A673 (cell line): ENCODE results near the gene FLRT2. TPM values are rescaled to one million over a fixed set of nuclear protein-coding genes. Genes with fewer than 3 reads are reported as not detected.

Source experiments
- BruUV-seq: library from RNA; stranded (reverse); fragments of 400-500 nt; replicated peaks from 2 replicates; lab custom pipeline; 2021; lab: Mats Ljungman, UMichigan
- CTCF ChIA-PET: fragments of 300-600 bp; sonication (Branson Sonifier 250); formaldehyde crosslinking; loops from one replicate; lab custom pipeline; 2022; ENCODE audit warnings: antibody characterized with exemption; lab: Charles Lee
- POLR2A ChIA-PET: fragments of 300-600 bp; sonication (Branson Sonifier 250); formaldehyde crosslinking; loops from one replicate; lab custom pipeline; 2022; ENCODE audit warnings: antibody characterized with exemption; ENCODE audit not compliant: low non-redundant PET; lab: Charles Lee
- DNase-seq: peaks from one replicate; pipeline ENCODE4 v3.0.0-alpha.2; 2015; ENCODE audit warnings: low spot score
- H3K27ac ChIP-seq: fragments of 200-600 bp; sonication (generic); 2 replicates; pipeline ENCODE4 v1.5.1; 2016; ENCODE audit warnings: mixed run types, low read depth, mild to moderate bottlenecking, mixed read lengths, antibody characterized with exemption, low read length; ENCODE audit not compliant: poor library complexity, severe bottlenecking
- H3K27me3 ChIP-seq: fragments of 200-600 bp; sonication (generic); replicated peaks from 2 replicates; pipeline ENCODE4 v1.6.1; 2017; ENCODE audit warnings: mixed run types, low read depth, mild to moderate bottlenecking, mixed read lengths, antibody characterized with exemption, low read length; ENCODE audit not compliant: insufficient read depth, poor library complexity
- H3K36me3 ChIP-seq: fragments of 200-600 bp; sonication (generic); 2 replicates; pipeline ENCODE4 v1.6.1; 2016; ENCODE audit warnings: mixed run types, mild to moderate bottlenecking, mixed read lengths, antibody characterized with exemption, low read length; ENCODE audit not compliant: insufficient read depth, poor library complexity, severe bottlenecking
- H3K4me1 ChIP-seq: fragments of 200-600 bp; sonication (generic); 2 replicates; pipeline ENCODE4 v1.6.1; 2017; ENCODE audit warnings: mixed run types, mild to moderate bottlenecking, mixed read lengths, antibody characterized with exemption, low read length; ENCODE audit not compliant: insufficient read depth, poor library complexity, severe bottlenecking
- H3K4me3 ChIP-seq: fragments of 200-600 bp; sonication (generic); 2 replicates; pipeline ENCODE4 v1.5.1; 2016; ENCODE audit warnings: low read depth, mixed run types, mild to moderate bottlenecking, mixed read lengths, low read length; ENCODE audit not compliant: poor library complexity, severe bottlenecking
- H3K9me3 ChIP-seq: fragments of 200-600 bp; sonication (generic); 2 replicates; pipeline ENCODE4 v1.6.1; 2016; ENCODE audit warnings: mixed run types, low read depth, mild to moderate bottlenecking, mixed read lengths, antibody characterized with exemption, low read length; ENCODE audit not compliant: poor library complexity, severe bottlenecking
- CTCF ChIP-seq: fragments of 300-800, 200-600 bp; sonication (generic); conservative IDR thresholded peaks from 2 replicates; pipeline ENCODE4 v1.5.1; 2017; ENCODE audit warnings: low read depth, mild to moderate bottlenecking, antibody characterized with exemption, low read length, moderate library complexity, mixed read lengths
- EZH2 ChIP-seq: fragments of 200-600 bp; sonication (generic); IDR thresholded peaks from 2 replicates; pipeline ENCODE4 v1.6.1; 2017; ENCODE audit warnings: borderline replicate concordance, low read depth, mild to moderate bottlenecking, mixed read lengths, antibody characterized with exemption, low read length; ENCODE audit not compliant: poor library complexity, severe bottlenecking
- intact Hi-C: fragments of 100-400 bp; cut with micrococcal nuclease; formaldehyde crosslinking; loops from one replicate; pipeline ENCODE4 v1.10.0; 2022; ENCODE audit not compliant: unreplicated experiment
- total RNA-seq: library from RNA; stranded (reverse); gene quantifications from 2 replicates; pipeline ENCODE4 v1.2.3, GENCODE V29; 2021

FLRT2 gene
- total RNA-seq, 1 experiment from 2014 or later = 128 TPM

- no peak for DNase-seq
- H3K4me3 ChIP-seq = no peak overlapping the region
- peaks cover 72% of the 10 kb centered on the region for H3K4me1 ChIP-seq
- no peak overlapping the region for H3K27ac ChIP-seq
- CTCF ChIA-PET = no interaction called here
- POLR2A ChIA-PET = no interaction called here
- no peaks in the 10 kb centered on the region for H3K27me3 ChIP-seq
- no peaks in the 10 kb centered on the region for H3K36me3 ChIP-seq
- no TSS peak for BruUV-seq
- TF ChIP-seq CTCF (no peak), EZH2 (no peak)
- no peaks in the 10 kb centered on the region for H3K9me3 ChIP-seq
- intact Hi-C loops = no loop called here
Measured at GRCh38 chr14:85601690-85602089, 71.7 kb downstream of the FLRT2 start.

DNA sequence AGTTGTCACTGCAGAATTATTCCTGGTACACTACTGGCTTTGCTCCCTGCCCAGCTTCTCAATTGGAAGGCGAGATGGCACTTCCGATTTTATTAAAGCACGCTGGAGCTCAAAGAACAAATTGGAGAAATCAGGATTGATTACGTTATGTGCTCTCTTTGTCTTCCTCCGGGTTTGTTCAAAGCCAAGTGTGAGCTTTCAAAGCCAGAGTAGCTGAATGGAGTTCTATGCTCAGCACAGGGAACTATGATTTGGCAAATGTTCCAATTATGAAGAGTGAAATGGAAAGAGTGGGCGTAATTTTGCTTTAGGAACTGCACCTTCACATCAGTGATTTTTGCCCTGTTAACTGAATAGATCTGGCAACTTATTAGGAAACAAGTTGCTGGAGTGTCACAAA, 72.4 kb downstream of the FLRT2 start:
- no TSS peak for BruUV-seq
- Histone ChIP-seq H3K4me3 (no peak overlapping the region), H3K4me1 (peaks cover 78% of the 10 kb centered on the region), H3K27ac (no peak overlapping the region), H3K27me3 (no peaks in the 10 kb centered on the region), H3K9me3 (no peaks in the 10 kb centered on the region), H3K36me3 (no peaks in the 10 kb centered on the region)
- intact Hi-C loops = no loop called here
- ChIA-PET POLR2A (no interaction called here), CTCF (no interaction called here)
- no peak for TF ChIP-seq EZH2
- no peak for TF ChIP-seq CTCF
- no peak for DNase-seq

DNA sequence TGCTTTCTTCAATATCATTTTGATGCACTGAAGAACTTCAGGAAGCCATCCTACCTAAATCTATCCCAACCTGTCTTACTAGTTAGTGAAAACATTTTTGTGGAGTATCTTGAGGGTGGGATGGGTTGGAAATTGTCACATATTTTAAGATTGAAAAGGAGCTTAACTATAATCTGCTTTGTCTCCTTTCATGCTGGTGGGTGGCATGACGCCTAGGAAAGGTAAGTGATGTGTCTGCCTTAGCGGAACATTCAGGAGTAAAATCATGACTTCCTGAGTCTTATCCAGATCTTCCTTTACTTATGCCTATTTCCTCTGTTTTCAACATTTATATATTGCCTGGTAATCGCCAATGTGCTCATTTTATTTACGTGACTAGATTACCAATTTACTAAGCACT, 74.1 kb downstream of the FLRT2 start:
- intact Hi-C loops = no loop called here
- no peak for DNase-seq
- no peak overlapping the region for H3K4me3 ChIP-seq
- H3K9me3 ChIP-seq = no peaks in the 10 kb centered on the region
- ChIA-PET POLR2A (no interaction called here), CTCF (no interaction called here)
- H3K4me1 ChIP-seq = peaks cover 83% of the 10 kb centered on the region
- H3K27ac ChIP-seq = peak overlapping the region; percentile 55
- H3K27me3 ChIP-seq = no peaks in the 10 kb centered on the region
- TF ChIP-seq EZH2 = no peak
- no peak for TF ChIP-seq CTCF
- H3K36me3 ChIP-seq = no peaks in the 10 kb centered on the region
- BruUV-seq = no TSS peak
